ENCODE results near the gene BMP6. TPM values are rescaled to one million over a fixed set of nuclear protein-coding genes. Genes with fewer than 3 reads are reported as not detected.

BMP6 gene
- total RNA-seq, 1 donor from 2014 or later, result 0.41 TPM

DNA sequence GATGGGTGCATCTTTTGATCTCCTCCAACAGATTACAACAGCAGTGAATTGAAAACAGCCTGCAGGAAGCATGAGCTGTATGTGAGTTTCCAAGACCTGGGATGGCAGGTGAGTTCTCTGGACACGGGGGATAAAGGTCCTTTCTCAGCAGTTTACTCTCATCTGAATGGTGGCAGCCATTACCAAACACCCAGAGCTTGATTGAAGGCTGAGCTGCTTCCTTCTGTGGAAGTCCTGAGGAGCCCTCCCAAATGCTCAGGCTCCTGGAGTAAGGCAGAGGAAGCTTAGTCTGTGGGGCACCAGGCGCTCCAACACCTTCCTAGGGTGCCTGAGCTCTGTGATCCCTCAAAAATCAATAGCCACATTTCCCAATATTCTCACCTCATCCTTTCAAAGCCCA is 153.1 kb downstream of the BMP6 start:
- Mint-ChIP-seq H3K4me1 (peaks cover 6% of the 10 kb centered on the region), H3K4me3 (no peak overlapping the region), H3K36me3 (peaks cover 23% of the 10 kb centered on the region), H3K27ac (no peak overlapping the region), H3K27me3 (ENCODE audit: insufficient read depth, low read depth) (peaks cover 2% of the 10 kb centered on the region), H3K9me3 (no peaks in the 10 kb centered on the region)
- no peaks in the 10 kb centered on the region for H3K4me1 ChIP-seq
- no peaks in the 10 kb centered on the region for H4K20me1 ChIP-seq (ENCODE audit: low read depth)
- no peak overlapping the region for H3K4me2 ChIP-seq
- no peak overlapping the region for H3K4me3 ChIP-seq
- no peak overlapping the region for H3K9ac ChIP-seq
- DNase-seq (ENCODE audit: low spot score), result no peak
- no peaks in the 10 kb centered on the region for H3K27me3 ChIP-seq
- peaks cover 6% of the 10 kb centered on the region for H3F3A ChIP-seq (ENCODE audit: low read depth)
- peaks cover 6% of the 10 kb centered on the region for H3K36me3 ChIP-seq
- H3K79me2 ChIP-seq (ENCODE audit: low read depth), result no peaks in the 10 kb centered on the region
- H3K9me3 ChIP-seq (ENCODE audit: low read depth), result no peaks in the 10 kb centered on the region
- no peak overlapping the region for H2AFZ ChIP-seq (replicated peaks)
- H3K27ac ChIP-seq, result no peak overlapping the region
- no peak for TF ChIP-seq EZH2 (IDR thresholded peaks at IDR 0.05)
- TF ChIP-seq, protein P1, sequence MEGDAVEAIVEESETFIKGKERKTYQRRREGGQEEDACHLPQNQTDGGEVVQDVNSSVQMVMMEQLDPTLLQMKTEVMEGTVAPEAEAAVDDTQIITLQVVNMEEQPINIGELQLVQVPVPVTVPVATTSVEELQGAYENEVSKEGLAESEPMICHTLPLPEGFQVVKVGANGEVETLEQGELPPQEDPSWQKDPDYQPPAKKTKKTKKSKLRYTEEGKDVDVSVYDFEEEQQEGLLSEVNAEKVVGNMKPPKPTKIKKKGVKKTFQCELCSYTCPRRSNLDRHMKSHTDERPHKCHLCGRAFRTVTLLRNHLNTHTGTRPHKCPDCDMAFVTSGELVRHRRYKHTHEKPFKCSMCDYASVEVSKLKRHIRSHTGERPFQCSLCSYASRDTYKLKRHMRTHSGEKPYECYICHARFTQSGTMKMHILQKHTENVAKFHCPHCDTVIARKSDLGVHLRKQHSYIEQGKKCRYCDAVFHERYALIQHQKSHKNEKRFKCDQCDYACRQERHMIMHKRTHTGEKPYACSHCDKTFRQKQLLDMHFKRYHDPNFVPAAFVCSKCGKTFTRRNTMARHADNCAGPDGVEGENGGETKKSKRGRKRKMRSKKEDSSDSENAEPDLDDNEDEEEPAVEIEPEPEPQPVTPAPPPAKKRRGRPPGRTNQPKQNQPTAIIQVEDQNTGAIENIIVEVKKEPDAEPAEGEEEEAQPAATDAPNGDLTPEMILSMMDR (IDR thresholded peaks at IDR 0.05), result no peak
- TF ChIP-seq EZH2phosphoT487 (IDR thresholded peaks at IDR 0.05), result no peak

DNA sequence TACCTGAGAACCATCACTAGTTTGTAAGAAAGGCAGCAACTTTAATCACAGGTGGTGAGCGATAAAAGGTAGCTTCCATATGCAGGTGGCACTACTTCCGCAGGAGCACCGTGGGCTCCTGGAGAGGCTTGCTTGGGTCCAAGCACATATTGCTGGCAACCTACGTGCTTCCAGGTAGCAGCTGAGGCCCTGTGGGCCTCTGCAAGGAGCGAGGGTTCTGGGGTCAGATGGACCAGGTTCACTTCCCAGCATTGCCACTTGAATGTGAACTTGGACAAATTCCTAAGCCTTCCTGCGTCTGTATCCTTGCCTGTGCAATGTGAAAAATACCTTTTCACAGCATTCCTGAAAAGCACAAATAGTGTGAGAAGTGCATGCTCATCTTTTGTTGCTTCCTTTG is 153.7 kb downstream of the BMP6 start:
- Mint-ChIP-seq H3K27ac (no peak overlapping the region), H3K27me3 (ENCODE audit: insufficient read depth, low read depth) (peaks cover 2% of the 10 kb centered on the region), H3K9me3 (no peaks in the 10 kb centered on the region), H3K4me3 (no peak overlapping the region), H3K4me1 (peaks cover 6% of the 10 kb centered on the region), H3K36me3 (peaks cover 26% of the 10 kb centered on the region)
- Histone ChIP-seq H3K9me3 (ENCODE audit: low read depth) (no peaks in the 10 kb centered on the region), H3K4me2 (no peak overlapping the region), H3K9ac (no peak overlapping the region), H3K4me3 (no peak overlapping the region), H4K20me1 (ENCODE audit: low read depth) (no peaks in the 10 kb centered on the region), H3K27me3 (no peaks in the 10 kb centered on the region), H3K36me3 (peaks cover 6% of the 10 kb centered on the region), H3K79me2 (ENCODE audit: low read depth) (no peaks in the 10 kb centered on the region), H3F3A (ENCODE audit: low read depth) (peaks cover 6% of the 10 kb centered on the region), H2AFZ (replicated peaks) (no peak overlapping the region), H3K4me1 (no peaks in the 10 kb centered on the region), H3K27ac (no peak overlapping the region)
- TF ChIP-seq EZH2 (IDR thresholded peaks at IDR 0.05), result no peak
- no peak for DNase-seq (ENCODE audit: low spot score)

DNA sequence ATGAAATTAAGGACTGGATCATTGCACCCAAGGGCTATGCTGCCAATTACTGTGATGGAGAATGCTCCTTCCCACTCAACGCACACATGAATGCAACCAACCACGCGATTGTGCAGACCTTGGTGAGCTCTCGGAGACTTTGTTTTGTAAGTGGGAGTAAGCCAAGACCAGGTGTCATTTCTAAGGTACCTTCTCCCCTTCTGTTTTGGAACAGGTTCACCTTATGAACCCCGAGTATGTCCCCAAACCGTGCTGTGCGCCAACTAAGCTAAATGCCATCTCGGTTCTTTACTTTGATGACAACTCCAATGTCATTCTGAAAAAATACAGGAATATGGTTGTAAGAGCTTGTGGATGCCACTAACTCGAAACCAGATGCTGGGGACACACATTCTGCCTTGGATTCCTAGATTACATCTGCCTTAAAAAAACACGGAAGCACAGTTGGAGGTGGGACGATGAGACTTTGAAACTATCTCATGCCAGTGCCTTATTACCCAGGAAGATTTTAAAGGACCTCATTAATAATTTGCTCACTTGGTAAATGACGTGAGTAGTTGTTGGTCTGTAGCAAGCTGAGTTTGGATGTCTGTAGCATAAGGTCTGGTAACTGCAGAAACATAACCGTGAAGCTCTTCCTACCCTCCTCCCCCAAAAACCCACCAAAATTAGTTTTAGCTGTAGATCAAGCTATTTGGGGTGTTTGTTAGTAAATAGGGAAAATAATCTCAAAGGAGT is 154.2 kb downstream of the BMP6 start:
- H3K36me3 ChIP-seq, result peaks cover 6% of the 10 kb centered on the region

More for the DNA sequence above, 154.2 kb downstream of the BMP6 start:
- peaks cover 6% of the 10 kb centered on the region for H3F3A ChIP-seq (ENCODE audit: low read depth)
- peaks cover 32% of the 10 kb centered on the region for H3K36me3 Mint-ChIP-seq
- H3K27me3 Mint-ChIP-seq (ENCODE audit: insufficient read depth, low read depth), result peaks cover 2% of the 10 kb centered on the region
- H3K9ac ChIP-seq, result no peak overlapping the region
- H3K79me2 ChIP-seq (ENCODE audit: low read depth), result no peaks in the 10 kb centered on the region
- H3K4me2 ChIP-seq, result no peak overlapping the region
- no peak for DNase-seq (ENCODE audit: low spot score)
- TF ChIP-seq EZH2phosphoT487 (IDR thresholded peaks at IDR 0.05) (no peak), EZH2 (IDR thresholded peaks at IDR 0.05) (no peak)
- TF ChIP-seq, protein P1 (IDR thresholded peaks at IDR 0.05), result no peak
- H2AFZ ChIP-seq (replicated peaks), result no peak overlapping the region
- no peaks in the 10 kb centered on the region for H4K20me1 ChIP-seq (ENCODE audit: low read depth)
- no peak overlapping the region for H3K4me3 Mint-ChIP-seq
- no peak overlapping the region for H3K4me3 ChIP-seq
- H3K27ac Mint-ChIP-seq, result no peak overlapping the region
- H3K9me3 ChIP-seq (ENCODE audit: low read depth), result no peaks in the 10 kb centered on the region
- no peak overlapping the region for H3K27ac ChIP-seq
- peaks cover 6% of the 10 kb centered on the region for H3K4me1 Mint-ChIP-seq
- H3K27me3 ChIP-seq, result no peaks in the 10 kb centered on the region
- no peaks in the 10 kb centered on the region for H3K4me1 ChIP-seq
- no peaks in the 10 kb centered on the region for H3K9me3 Mint-ChIP-seq
